Regular cardiac myocyte (primary cell): ENCODE results near the gene MAN2C1. TPM values are rescaled to one million over a fixed set of nuclear protein-coding genes. Genes with fewer than 3 reads are reported as not detected.

Experiments used
- total RNA-seq: library from RNA; depleted of rRNA; stranded (reverse); fragments of >200 nt; gene quantifications from 2 replicates; pipeline ENCODE4 v1.2.3, GENCODE V29; 2014

Gene MAN2C1
- 80.5 and 119 TPM in 2 replicates for total RNA-seq

GRCh38 chr15:75367913-75368688, at the start of gene MAN2C1:
TSS of gene MAN2C1 (minus strand) at chr15:75368607. CDS start at chr15:75368583, 24 bp downstream.

GRCh38 chr15:75346796-75347221, 21.6 kb downstream of the MAN2C1 start, which contains the start of gene NEIL1:
TSS of gene NEIL1 (plus strand) at chr15:75347039. CDS start at chr15:75348906, 1,867 bp downstream.

GRCh38 chr15:75335705-75336355, 32.6 kb downstream of the MAN2C1 start, which contains the start of gene COMMD4:
TSS of gene COMMD4 (plus strand) at chr15:75336063. CDS start at chr15:75336090, 27 bp downstream.

Other genes starting within 250 kb of the MAN2C1 start
- gene C15orf39, start 166.7 kb downstream of the MAN2C1 start, total RNA-seq: 2.3 and 2.5 TPM in 2 replicates
- gene GOLGA6C, start 110.3 kb downstream of the MAN2C1 start, total RNA-seq: 0.28 TPM in 1 of 2 replicates, not detected in the other
- under 0.01 TPM in 1 of 2 replicates, not detected in the other for gene GOLGA6D, start 85.8 kb downstream of the MAN2C1 start, total RNA-seq
- 36.1 and 85.7 TPM in 2 replicates for gene COMMD4, start 32.5 kb downstream of the MAN2C1 start, total RNA-seq
- 1.7 and 7.0 TPM in 2 replicates for gene NEIL1, start 21.6 kb downstream of the MAN2C1 start, total RNA-seq
- gene SIN3A, start 83.1 kb upstream of the MAN2C1 start, total RNA-seq: 14.1 and 18.6 TPM in 2 replicates
- gene PTPN9, start 210.7 kb upstream of the MAN2C1 start, total RNA-seq: 17.8 and 18.2 TPM in 2 replicates